Measurements from ENCODE around the gene EVL.

The EVL gene

DNA sequence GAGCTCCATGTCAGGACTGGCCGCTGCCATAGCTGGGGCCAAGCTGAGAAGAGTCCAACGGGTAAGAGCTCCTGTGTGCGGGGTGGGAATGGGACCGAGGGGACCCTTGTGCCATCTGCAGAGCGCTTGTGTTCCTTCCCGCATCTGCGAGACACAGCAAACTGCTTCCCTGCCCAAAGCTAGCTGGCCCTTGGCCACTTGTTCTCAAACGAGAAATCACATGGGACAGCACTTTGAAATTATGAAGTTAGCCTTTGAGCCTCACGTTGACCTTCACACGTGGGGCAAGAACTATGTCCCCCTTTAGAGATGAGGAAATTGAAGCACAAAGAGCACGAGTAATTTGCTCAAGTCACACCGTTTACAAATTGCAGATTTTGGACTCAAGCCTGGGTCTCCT is 63.5 kb downstream of the EVL start:
- no peak for FAIRE-seq
- no peak for TF ChIP-seq SPI1 (IDR thresholded peaks at IDR 0.05; ENCODE audit: low read depth, low read length)
- TF ChIP-seq PAX5 (IDR thresholded peaks at IDR 0.05; ENCODE audit: insufficient read depth, low read length, severe bottlenecking): no peak
- TF ChIP-seq POU2F2 (IDR thresholded peaks at IDR 0.05; ENCODE audit: low read depth, low read length): no peak
- TF ChIP-seq POLR2AphosphoS5 (IDR thresholded peaks at IDR 0.05; ENCODE audit: low read depth, low read length): no peak
- no peak for TF ChIP-seq POLR2A (IDR thresholded peaks at IDR 0.05; ENCODE audit: low read depth, low read length)
- no peak for TF ChIP-seq TAF1 (IDR thresholded peaks at IDR 0.05; ENCODE audit: low read depth, low read length)

GRCh38 chr14:100129161-100129589 is 64.0 kb downstream of the EVL start:
- no peak for FAIRE-seq
- TF ChIP-seq PAX5 (IDR thresholded peaks at IDR 0.05; ENCODE audit: insufficient read depth, low read length, severe bottlenecking) (no peak), POLR2AphosphoS5 (IDR thresholded peaks at IDR 0.05; ENCODE audit: low read depth, low read length) (no peak), POLR2A (IDR thresholded peaks at IDR 0.05; ENCODE audit: low read depth, low read length) (no peak), POU2F2 (IDR thresholded peaks at IDR 0.05; ENCODE audit: low read depth, low read length) (no peak), SPI1 (IDR thresholded peaks at IDR 0.05; ENCODE audit: low read depth, low read length) (no peak), TAF1 (IDR thresholded peaks at IDR 0.05; ENCODE audit: low read depth, low read length) (no peak)
- no peak for DNase-seq (ENCODE audit: insufficient read length, low spot score)

More for the DNA sequence above, 63.5 kb downstream of the EVL start:
- DNase-seq (ENCODE audit: insufficient read length, low spot score): no peak

DNA sequence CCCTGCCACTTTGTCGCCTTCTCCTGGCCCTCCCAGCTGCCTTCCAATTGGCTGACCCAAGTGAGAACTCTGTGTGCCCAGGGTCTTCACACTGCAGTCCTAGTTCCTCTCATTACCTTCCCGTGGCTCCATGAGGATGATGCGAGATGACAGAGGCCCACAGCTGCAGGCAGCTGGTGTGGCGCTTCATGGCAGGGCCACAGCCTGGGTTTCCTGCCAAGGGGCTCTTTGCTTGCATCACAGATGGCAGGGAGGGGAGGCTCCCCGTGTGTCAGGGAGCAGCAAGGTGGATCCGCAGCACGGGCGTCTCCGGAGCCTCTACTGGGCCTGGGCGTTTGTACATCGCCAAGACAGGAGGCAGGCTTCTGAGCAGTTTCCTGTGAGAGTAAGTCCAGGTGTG is 65.3 kb downstream of the EVL start:
- no peak for TF ChIP-seq PAX5 (IDR thresholded peaks at IDR 0.05; ENCODE audit: insufficient read depth, low read length, severe bottlenecking)
- no peak for TF ChIP-seq SPI1 (IDR thresholded peaks at IDR 0.05; ENCODE audit: low read depth, low read length)
- TF ChIP-seq POLR2A (IDR thresholded peaks at IDR 0.05; ENCODE audit: low read depth, low read length): no peak
- no peak for TF ChIP-seq TAF1 (IDR thresholded peaks at IDR 0.05; ENCODE audit: low read depth, low read length)
- no peak for TF ChIP-seq POU2F2 (IDR thresholded peaks at IDR 0.05; ENCODE audit: low read depth, low read length)
- no peak for TF ChIP-seq POLR2AphosphoS5 (IDR thresholded peaks at IDR 0.05; ENCODE audit: low read depth, low read length)
- FAIRE-seq: no peak

DNA sequence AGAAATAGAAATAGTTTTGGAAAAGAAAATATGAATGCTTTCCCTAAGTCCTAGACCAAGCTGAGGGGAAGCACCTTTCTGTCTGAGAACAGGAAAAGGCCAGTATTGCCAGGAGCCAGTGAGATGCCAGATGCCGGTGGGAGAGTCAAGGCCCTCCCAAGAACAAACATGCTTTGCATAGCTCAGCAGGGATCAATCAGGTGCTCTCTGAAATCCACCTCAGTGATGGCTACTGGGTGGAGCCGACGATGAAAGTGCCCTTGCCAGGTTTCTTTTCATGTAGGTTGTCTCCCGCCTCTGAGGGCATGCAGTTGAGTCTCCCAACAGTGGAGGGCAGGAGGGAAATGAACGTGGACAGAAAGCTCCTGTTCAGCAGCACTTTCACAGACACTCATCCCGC is 66.0 kb downstream of the EVL start:
- DNase-seq (ENCODE audit: insufficient read length, low spot score): no peak
- TF ChIP-seq POLR2A (IDR thresholded peaks at IDR 0.05; ENCODE audit: low read depth, low read length) (no peak), POLR2AphosphoS5 (IDR thresholded peaks at IDR 0.05; ENCODE audit: low read depth, low read length) (no peak), SPI1 (IDR thresholded peaks at IDR 0.05; ENCODE audit: low read depth, low read length) (no peak), PAX5 (IDR thresholded peaks at IDR 0.05; ENCODE audit: insufficient read depth, low read length, severe bottlenecking) (no peak), TAF1 (IDR thresholded peaks at IDR 0.05; ENCODE audit: low read depth, low read length) (no peak), POU2F2 (IDR thresholded peaks at IDR 0.05; ENCODE audit: low read depth, low read length) (no peak)
- no peak for FAIRE-seq

More for the DNA sequence above, 65.3 kb downstream of the EVL start:
- no peak for DNase-seq (ENCODE audit: insufficient read length, low spot score)

GRCh38 chr14:100132161-100132902 is 67.1 kb downstream of the EVL start:
- FAIRE-seq: no peak

DNA sequence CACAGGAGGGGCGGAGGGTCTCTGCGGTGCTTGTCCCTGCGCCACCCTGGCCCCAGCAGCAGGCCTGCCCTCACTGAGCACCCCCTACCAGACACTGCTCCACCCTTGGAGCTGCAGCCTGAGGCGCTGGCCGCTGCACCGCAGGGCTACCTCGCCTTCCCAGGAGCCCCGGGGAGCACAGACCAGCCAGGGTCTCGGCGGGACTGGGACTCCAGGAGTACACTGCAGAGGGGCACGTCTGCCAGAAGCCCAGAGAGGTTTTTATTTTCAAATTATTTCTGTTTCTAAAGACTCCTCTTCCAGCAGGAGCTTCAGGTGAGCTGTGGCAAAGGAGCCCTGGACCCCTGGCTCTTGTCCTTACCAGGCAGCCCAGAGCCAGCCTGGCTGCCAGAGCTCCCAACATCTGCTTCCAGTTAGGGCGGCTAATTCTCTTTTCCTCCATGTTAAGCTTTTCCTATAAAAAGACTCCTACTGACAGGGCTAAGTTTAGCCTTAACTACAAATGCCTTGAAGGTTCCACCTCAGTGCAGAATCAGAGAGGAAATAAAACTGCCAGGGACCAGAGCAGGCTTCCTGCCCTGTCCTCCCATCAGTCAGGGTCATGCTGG is 67.8 kb downstream of the EVL start:
- no peak for FAIRE-seq
- TF ChIP-seq PAX5 (IDR thresholded peaks at IDR 0.05; ENCODE audit: insufficient read depth, low read length, severe bottlenecking) (no peak), TAF1 (IDR thresholded peaks at IDR 0.05; ENCODE audit: low read depth, low read length) (no peak), POU2F2 (IDR thresholded peaks at IDR 0.05; ENCODE audit: low read depth, low read length) (no peak), POLR2A (IDR thresholded peaks at IDR 0.05; ENCODE audit: low read depth, low read length) (no peak), SPI1 (IDR thresholded peaks at IDR 0.05; ENCODE audit: low read depth, low read length) (no peak)

More at GRCh38 chr14:100132161-100132902, 67.1 kb downstream of the EVL start:
- no peak for TF ChIP-seq POLR2A (IDR thresholded peaks at IDR 0.05; ENCODE audit: low read depth, low read length)
- no peak for TF ChIP-seq POLR2AphosphoS5 (IDR thresholded peaks at IDR 0.05; ENCODE audit: low read depth, low read length)
- no peak for TF ChIP-seq PAX5 (IDR thresholded peaks at IDR 0.05; ENCODE audit: insufficient read depth, low read length, severe bottlenecking)
- DNase-seq (ENCODE audit: insufficient read length, low spot score): no peak

DNA sequence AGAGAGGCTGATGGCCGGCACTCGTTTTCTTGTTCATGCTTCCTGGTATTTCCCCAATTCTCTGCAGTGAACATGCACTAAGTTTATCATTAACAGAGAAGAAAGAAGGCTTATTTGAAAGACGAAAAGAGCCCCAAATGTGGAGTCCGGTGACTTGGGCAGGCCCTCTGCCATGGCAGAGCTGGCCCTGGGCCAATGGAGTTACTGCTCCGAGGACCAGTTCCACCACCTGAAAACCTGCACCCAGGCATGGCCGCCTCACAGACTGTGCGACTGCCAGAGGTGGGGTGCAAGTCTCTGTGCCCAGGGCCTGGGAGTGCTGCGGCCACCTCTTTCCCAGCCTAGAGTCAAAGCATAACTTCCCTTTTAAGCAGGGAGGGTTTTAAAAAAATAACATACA is 69.4 kb downstream of the EVL start:
- no peak for TF ChIP-seq SPI1 (IDR thresholded peaks at IDR 0.05; ENCODE audit: low read depth, low read length)
- no peak for TF ChIP-seq POLR2A (IDR thresholded peaks at IDR 0.05; ENCODE audit: low read depth, low read length)
- no peak for TF ChIP-seq POLR2AphosphoS5 (IDR thresholded peaks at IDR 0.05; ENCODE audit: low read depth, low read length)
- TF ChIP-seq TAF1 (IDR thresholded peaks at IDR 0.05; ENCODE audit: low read depth, low read length): no peak
- TF ChIP-seq POU2F2 (IDR thresholded peaks at IDR 0.05; ENCODE audit: low read depth, low read length): no peak
- TF ChIP-seq PAX5 (IDR thresholded peaks at IDR 0.05; ENCODE audit: insufficient read depth, low read length, severe bottlenecking): no peak
- FAIRE-seq: no peak
- no peak for DNase-seq (ENCODE audit: insufficient read length, low spot score)

More for the DNA sequence above, 67.8 kb downstream of the EVL start:
- no peak for DNase-seq (ENCODE audit: insufficient read length, low spot score)

DNA sequence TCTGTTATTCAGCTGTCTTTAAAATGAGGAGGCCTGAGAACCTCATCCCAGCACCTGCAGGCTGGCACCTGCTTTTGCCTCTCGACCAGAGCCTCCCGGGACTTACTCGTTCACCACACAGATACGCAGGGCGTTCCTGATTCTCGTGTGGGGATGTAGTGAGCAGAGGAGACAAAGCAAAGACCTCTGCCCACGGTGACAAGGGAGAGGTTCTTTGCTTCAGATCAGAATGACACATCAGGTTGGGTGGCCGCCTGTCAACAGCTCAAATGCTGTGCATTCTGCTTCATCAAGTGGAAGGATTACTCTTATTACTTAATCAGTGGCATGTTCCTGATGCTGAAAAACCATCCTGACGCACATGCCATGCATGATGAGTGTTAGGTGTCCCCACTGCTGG is 69.9 kb downstream of the EVL start:
- FAIRE-seq (no peak), DNase-seq (ENCODE audit: insufficient read length, low spot score) (no peak)

DNA sequence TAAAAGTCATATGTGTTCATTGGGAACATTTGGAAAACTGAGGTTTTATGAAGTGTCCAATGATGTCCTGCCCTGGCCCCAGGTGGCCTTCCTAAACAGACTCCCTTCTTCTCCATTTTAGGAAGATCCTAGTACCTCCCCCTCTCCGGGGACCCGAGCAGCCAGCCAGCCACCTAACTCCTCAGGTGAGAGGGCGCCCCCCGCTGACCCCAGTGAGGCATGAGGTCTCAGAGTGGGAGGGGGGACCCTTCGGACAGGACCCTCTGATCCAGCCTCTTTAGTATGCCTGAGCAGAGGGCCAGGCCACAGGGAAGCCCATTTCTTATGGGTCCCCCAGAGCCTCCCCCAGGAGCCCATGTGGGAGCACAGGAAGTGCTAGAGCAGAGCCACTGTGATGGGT is 70.6 kb downstream of the EVL start:
- no peak for DNase-seq (ENCODE audit: insufficient read length, low spot score)
- FAIRE-seq: no peak
- TF ChIP-seq POU2F2 (IDR thresholded peaks at IDR 0.05; ENCODE audit: low read depth, low read length) (no peak), TAF1 (IDR thresholded peaks at IDR 0.05; ENCODE audit: low read depth, low read length) (no peak), PAX5 (IDR thresholded peaks at IDR 0.05; ENCODE audit: insufficient read depth, low read length, severe bottlenecking) (no peak), POLR2A (IDR thresholded peaks at IDR 0.05; ENCODE audit: low read depth, low read length) (no peak), SPI1 (IDR thresholded peaks at IDR 0.05; ENCODE audit: low read depth, low read length) (no peak), POLR2AphosphoS5 (IDR thresholded peaks at IDR 0.05; ENCODE audit: low read depth, low read length) (no peak)

More for the DNA sequence above, 69.9 kb downstream of the EVL start:
- TF ChIP-seq SPI1 (IDR thresholded peaks at IDR 0.05; ENCODE audit: low read depth, low read length): no peak
- no peak for TF ChIP-seq POLR2AphosphoS5 (IDR thresholded peaks at IDR 0.05; ENCODE audit: low read depth, low read length)
- no peak for TF ChIP-seq PAX5 (IDR thresholded peaks at IDR 0.05; ENCODE audit: insufficient read depth, low read length, severe bottlenecking)
- no peak for TF ChIP-seq POLR2A (IDR thresholded peaks at IDR 0.05; ENCODE audit: low read depth, low read length)
- TF ChIP-seq POU2F2 (IDR thresholded peaks at IDR 0.05; ENCODE audit: low read depth, low read length): no peak
- no peak for TF ChIP-seq TAF1 (IDR thresholded peaks at IDR 0.05; ENCODE audit: low read depth, low read length)

Data from GM12891 (cell line).